Esophagus squamous epithelium (tissue), 4 donors: ENCODE data around the gene DUSP23.

ENCODE experiments used
- CTCF ChIP-seq, 6 experiments: fragments of 450-650 bp in 4 of 6; fragments of 200-600 bp in 2 of 6; sonication (generic) in 2 of 6; IDR thresholded peaks; one replicate each; pipeline ENCODE4 v1.5.1; 2016 to 2019; ENCODE audit warnings: antibody characterized with exemption in 6 of 6, mild to moderate bottlenecking in 4 of 6, moderate library complexity in 4 of 6
- POLR2A ChIP-seq, 4 donors: fragments of 450-650 bp; IDR thresholded peaks; one replicate each; pipeline ENCODE4 v1.6.1; 2017; ENCODE audit warnings: antibody characterized with exemption in 4 of 4, mild to moderate bottlenecking in 4 of 4, moderate library complexity in 3 of 4

- no peak for TF ChIP-seq CTCF (IDR thresholded peaks at IDR 0.05)
- no peak for TF ChIP-seq POLR2A (IDR thresholded peaks at IDR 0.05)
Measured at GRCh38 chr1:159831412-159832141, 50.8 kb downstream of the DUSP23 start.
